ENCODE results near the gene TMC6.

DNA sequence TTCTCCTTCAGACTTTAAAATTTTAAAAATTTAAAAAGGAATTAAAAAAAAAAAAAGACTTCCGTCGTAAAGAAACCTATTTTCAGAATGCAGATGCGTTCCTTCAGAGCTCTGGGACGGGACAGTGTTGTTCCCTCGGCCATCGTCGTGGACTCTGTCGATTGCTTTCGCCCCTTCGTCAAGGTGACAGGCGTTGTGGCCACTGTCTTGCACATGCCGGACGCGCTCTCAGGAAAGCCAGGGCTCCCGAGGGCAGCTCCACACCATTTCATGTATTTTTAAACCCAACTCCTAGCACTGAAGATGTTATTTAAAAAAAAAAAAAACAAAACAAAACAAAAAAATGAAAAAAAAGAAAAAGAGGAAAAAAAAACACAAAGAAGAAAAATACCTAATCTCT lies 22.3 kb downstream of the TMC6 start:
- TF ChIP-seq POLR2AphosphoS5 (IDR thresholded peaks at IDR 0.05; ENCODE audit: borderline replicate concordance, low read depth, low read length) (no peak), EZH2 (IDR thresholded peaks at IDR 0.05) (no peak)
